Loucy (cell line): ENCODE measurements around the gene SPACDR.

ENCODE experiments used
- EZH2phosphoT487 ChIP-seq: fragments of 200-600 bp; IDR thresholded peaks from 2 replicates; pipeline ENCODE4 v1.6.1; 2018; ENCODE audit warnings: antibody characterized with exemption, mild to moderate bottlenecking, moderate library complexity, borderline replicate concordance
- TF ChIP-seq, protein P1 (sequence below): fragments of 200-600 bp; sonication (generic); conservative IDR thresholded peaks from 2 replicates; pipeline ENCODE4 v1.5.1; 2014; ENCODE audit warnings: mild to moderate bottlenecking, antibody characterized with exemption, low read length

- TF ChIP-seq, protein P1, sequence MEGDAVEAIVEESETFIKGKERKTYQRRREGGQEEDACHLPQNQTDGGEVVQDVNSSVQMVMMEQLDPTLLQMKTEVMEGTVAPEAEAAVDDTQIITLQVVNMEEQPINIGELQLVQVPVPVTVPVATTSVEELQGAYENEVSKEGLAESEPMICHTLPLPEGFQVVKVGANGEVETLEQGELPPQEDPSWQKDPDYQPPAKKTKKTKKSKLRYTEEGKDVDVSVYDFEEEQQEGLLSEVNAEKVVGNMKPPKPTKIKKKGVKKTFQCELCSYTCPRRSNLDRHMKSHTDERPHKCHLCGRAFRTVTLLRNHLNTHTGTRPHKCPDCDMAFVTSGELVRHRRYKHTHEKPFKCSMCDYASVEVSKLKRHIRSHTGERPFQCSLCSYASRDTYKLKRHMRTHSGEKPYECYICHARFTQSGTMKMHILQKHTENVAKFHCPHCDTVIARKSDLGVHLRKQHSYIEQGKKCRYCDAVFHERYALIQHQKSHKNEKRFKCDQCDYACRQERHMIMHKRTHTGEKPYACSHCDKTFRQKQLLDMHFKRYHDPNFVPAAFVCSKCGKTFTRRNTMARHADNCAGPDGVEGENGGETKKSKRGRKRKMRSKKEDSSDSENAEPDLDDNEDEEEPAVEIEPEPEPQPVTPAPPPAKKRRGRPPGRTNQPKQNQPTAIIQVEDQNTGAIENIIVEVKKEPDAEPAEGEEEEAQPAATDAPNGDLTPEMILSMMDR: no peak
- TF ChIP-seq EZH2phosphoT487: no peak
Measured at GRCh38 chr7:100455206-100455605, 8.9 kb downstream of the SPACDR start.
